GM19238 (cell line): ENCODE data around the gene PSTK.
A peak's percentile ranks its signal among the peaks of the same experiment; 100 is the strongest.

Source experiments
- DNase-seq: peaks from one replicate; pipeline ENCODE4 v3.0.0; 2011; ENCODE audit warnings: low spot score; ENCODE audit not compliant: insufficient read length

PSTK gene

DNA sequence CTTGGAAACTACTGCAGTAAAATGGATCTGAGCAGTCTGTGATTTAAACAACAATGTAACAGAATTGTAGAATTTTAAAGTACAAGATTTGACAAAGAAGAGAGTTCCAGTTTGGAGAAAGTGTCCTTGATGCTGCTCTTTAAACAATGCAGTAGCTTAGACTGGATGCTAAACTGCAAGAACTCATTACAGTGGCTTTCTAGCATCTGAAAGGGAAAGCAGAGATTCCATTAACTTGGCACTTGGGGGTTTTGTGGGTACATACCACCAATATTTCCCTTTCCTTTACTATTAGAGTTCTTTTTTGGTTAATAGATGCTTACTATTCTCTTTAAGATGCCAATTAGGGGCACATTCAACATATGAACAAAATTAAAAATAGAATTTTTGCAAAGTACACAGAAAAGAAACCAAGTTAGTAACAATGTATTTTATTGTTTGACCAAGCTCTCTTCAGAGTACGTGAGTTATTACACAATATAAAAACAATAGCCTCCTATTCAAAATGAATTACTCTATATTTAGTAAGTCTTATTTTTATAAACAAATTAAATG, 11.9 kb downstream of the PSTK start:
- DNase-seq, result no peak

DNA sequence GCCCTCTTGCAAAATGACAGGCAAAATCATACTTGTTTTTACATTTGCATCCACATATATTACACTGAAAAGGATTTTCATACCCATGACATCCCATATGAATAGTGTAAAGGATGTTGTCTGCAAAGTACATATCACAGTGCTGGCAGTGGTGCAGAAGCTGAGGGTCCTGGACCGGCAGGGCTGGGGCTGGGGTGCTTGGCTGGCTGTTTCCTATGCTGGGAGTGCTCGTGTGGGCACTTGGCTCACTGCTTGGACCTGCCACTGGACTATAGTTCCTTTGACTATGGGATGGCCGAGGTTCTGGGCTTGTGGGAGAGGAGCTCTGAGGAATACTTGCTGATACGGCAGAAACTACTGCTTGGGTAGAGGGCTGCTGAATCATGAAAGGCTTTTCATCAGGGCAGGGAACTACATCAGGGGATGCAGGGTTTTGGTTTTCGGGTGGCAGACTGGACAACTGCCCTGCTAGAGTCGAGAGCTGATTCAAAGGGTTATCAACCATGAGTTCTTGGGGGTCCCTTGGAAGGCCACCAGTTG, 13.7 kb downstream of the PSTK start:
- no peak for DNase-seq

DNA sequence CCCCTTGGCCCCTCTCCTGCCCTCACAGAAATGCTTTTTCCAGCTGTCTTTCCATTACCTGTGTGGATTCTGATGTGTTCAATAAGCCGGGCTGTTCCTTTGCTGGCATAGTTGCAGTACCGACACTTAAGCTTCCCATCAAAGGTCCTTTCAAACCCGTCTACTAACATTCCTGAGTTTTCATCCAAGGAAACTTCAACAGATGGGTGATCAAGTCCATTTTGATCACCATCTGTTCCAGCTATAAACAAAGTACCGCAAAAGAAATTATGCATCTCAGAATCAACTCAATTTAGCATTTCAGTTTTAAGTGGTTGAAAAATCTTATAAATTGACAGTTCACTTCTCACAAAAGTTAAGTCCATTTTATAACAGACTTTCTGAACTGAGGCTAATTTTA, 15.7 kb downstream of the PSTK start:
- DNase-seq, result no peak

DNA sequence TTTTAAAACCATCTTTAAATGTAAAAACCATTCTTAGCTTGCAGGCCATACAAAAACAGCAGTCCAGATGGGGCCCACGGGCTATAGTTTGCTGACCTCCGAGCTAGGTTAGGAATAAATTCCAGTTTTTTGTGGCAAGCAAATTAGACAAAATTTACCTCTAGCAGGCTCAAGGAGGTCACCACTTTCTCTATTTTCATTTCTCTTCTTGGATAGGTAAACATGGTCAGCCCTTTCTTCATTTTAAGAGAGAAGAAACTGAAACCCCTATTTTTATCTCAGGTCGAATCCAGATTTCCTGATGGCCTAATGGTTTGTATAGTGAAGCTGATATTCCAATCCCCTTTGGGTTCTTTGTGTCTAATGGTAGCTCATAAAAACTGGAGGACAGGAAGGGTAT, 17.7 kb downstream of the PSTK start:
- no peak for DNase-seq

DNA sequence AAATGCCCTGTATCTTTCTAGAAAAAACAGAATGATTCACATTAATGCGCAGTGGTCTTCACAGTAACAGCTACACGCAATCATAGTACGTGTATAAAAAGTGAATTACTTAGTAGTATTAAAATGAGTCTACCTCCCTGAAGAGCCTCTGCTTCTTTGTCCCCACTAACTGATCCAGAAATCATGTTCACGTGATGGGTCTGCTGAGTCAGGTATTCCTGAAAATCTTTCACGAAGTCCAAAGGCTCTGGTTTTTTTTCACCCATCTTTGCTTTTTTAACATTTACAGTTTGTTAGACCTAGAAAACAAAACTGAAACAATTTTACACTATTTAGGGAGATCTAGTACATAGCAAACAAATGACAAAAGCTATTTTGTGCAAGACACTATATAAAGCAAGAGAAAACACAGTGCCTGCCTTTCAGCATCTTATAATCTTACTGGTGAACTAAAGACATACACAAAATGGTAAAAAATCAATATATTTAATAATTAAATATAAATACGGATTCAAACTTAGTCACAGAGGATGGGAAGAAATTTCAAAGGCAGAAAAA, 18.2 kb downstream of the PSTK start:
- DNase-seq, result no peak

DNA sequence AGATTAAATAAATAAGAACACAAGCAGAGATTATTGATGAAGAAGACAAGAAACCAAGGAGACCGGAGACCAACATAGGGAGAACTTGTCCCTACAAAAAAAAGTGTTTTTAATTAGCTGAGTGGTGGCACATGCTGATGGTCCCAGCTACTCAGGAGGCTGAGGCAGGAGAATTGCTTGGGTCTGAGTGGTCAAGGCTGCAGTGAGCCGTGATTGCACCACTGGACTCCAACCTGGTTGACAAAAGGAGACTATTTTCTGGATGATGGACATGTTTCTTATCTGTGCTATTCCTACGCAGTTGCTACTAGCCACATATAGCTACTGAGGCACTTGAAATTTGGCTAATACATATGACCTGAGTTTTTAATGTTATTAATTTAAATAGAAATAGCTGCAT, 18.7 kb downstream of the PSTK start:
- no peak for DNase-seq

DNA sequence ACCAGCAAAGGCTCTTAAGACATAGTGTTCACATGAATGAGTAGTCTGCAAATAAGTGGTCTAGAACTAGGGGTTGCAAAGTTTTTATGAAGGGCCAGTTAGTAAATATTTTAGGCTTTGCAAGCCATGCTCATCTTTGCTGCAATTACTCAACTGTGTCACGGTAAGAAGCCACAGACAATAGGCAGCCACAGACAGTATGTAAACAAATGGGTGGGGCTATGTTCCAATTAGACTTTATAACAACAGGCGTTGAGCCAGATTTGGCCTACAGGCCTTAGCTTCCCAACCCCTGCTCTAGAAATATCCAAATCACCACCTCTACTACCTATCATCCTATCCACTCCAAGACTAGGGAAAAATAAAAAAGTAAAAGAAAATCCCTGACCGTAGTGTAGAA, 19.1 kb downstream of the PSTK start:
- DNase-seq, result no peak

DNA sequence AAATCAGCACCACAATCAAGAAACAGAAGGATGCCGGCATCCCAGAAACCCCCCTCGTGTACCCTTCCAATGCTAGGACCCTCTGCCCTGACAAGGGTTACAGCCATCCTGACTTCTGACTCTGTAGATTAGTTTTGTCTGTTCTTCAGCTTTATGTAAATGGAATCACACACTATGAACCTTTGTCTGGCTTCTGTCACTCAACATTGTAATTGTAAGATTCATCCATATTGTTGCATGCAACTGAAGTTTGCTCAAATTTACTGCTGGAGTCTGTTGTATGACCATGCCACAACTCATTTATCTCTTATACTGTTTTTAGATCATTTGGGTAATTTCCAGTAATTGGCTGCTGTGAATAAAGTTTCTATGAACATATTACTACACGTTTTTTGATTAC, 20.0 kb downstream of the PSTK start:
- no peak for DNase-seq

DNA sequence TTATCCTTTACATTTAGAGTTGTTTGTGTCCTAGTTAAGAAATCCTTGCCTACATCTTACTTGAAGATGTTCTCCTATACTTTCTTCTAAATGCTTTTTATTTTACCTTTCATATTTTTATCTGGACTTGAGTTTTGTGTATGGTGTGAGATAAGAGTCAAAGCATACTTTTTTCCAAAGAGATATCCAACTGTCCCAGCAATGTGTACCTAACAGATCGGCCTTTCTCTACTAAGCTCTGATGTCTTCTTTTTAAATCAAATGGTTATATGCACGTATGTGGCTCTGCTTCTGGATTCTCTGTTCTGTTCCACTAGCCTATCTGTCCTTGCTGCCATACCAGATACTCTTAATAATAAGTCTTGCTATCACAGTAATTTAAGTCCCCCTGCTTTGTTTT, 21.2 kb downstream of the PSTK start:
- no peak for DNase-seq

DNA sequence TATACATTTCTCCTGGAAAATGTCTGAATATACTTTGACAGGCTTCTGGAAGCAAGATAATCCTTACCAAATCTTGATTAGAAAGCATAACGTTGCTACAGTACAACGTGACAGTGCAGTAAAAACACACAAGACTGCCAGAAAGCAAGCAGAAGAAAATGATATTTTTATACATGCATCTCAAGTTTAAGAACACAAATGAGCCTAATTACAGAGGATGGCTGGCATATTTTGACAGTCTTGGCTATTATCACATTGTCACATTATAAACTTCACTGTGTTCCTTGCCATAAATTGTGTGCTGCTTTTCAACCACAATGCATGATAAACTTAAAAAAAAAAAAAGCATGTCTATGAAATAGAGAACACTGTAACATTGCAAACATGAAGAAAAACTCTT, 24.1 kb downstream of the PSTK start:
- no peak for DNase-seq

DNA sequence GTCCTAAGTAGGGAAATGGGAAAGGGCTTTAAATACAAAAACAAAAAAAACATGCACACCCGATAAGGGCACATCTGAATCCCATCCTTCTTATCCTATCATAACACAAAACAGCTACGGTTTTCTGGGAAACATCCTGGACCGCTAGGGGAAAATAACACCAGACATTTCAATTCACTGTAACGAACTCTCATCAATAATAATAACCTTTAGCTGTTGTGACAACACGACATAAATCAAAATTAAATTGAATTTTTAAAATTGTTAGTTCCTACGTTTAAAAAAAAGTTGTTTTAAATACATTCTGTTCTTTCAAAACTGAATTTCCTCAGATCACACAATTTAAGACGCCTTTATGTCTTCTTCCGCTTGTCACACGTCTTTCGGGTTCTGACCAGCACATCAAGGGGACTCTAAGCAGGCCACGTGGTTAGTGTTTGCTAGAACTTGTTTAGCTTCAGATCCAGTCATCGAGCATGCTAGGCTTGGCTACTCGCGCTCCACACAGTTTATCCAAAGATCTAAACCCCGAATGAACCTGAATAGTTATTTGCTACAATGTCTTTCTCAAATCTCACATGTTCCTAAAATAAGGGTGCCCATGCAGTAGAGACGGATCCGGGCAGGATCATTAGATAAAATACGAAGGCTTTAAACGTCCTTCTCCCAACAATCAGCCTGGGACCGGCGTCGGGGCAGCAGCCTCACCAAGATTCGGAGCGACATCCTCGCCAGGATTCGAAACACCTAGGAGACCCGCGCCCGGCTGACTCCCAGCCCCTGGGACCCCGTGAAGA, 27.6 kb downstream of the PSTK start:
- peak; percentile 30 for DNase-seq

DNA sequence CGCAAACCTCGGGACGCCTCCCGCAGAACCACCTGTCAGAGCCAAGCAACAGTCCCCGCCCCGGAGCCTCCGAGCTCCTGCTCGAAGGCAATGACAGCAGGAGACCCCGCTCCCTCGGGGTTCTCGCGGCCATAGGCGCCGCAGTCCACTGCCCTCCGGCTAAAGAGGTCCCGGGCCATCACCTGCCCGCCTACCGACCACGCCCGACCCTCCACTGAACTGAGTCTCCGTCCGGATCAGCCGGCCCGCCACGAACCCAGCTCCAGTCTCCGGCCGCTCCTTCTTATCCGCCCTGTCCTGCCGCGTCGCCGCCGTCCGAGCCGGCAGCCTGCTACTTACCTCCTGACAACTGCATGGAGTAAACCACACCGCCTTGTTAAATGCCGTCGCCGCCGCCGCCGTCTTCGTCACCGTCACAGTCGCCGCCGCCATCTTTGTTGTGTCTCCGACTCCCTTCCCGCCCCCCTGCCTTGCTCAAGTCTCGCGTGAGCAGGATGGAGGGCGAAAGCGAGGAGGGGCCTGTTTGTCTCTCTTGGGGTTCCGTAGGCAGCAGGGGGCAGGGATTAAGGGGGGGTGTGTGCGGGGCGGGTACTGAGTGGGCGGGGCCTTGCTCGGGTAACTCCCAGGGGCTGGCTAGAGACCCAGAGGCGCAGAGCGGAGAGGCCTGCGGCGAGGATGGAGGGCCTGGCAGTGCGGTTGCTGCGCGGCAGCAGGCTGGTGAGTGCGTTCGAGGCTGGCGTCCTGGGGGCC, 28.3 kb downstream of the PSTK start, which contains the start of the genes ACADSB and IKZF5:
Gene ACADSB, plus strand, starts transcription at position 652 of the 750 bp plus-strand sequence. Its CDS starts 24 bp downstream, at position 676.
Gene IKZF5, minus strand, starts transcription at position 441 of the 750 bp plus-strand sequence. CDS start 10,170 bp downstream, outside the sequence.
- peak; percentile 97 for DNase-seq

DNA sequence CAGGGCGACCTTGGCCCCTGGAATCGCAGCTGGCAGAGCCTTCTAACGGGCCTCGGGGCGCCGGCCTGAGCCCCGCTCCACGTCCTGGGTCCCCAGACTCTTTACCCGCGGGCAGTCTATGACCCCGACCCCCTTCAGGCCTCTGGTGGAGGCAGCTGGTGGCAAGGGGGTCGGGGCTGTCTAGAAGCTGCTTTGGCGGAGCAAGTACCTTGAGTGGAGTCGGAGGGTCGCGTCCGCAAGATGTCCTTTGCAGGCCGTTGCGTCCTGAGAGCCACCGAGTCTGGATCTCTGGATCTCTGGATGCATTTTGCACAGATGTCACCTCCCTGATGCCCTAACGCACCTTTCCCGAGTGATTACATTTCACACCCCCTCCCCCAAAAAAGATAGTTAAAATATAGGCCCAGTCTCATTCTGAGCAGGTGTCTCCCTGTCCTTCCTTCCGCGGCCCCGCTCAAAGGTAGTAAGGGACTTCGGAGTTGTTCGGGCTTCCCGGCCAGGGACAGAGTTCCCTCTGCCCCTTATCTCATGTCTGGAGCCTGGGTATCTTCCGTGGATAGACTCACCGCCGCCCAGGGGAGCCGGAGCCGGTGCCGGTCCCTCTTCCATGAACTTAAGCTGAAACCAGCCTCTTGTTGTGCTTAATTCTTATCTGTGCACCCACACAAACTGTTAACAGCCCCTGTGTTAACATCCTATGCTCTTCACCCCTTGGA, 29.1 kb downstream of the PSTK start:
- DNase-seq, result peak; percentile 17

DNA sequence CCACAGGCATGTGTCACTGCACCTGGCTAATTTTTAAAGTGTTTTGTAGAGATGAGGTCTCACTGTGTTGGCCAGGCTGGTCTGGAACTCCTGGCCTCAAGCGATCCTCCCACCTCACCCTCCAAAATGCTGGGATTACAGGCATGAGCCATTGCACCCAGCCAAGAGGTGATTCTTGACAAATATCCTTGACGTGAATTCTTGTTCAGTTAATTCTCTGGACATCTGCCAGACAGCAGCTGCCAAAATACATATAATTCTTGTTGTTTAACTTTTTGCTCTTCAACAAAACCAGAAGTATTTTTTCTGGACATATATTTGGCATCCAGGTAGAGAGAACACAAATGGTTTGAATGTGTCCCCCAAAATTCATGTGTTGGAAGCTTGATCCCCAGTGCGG, 31.8 kb downstream of the PSTK start:
- no peak for DNase-seq

DNA sequence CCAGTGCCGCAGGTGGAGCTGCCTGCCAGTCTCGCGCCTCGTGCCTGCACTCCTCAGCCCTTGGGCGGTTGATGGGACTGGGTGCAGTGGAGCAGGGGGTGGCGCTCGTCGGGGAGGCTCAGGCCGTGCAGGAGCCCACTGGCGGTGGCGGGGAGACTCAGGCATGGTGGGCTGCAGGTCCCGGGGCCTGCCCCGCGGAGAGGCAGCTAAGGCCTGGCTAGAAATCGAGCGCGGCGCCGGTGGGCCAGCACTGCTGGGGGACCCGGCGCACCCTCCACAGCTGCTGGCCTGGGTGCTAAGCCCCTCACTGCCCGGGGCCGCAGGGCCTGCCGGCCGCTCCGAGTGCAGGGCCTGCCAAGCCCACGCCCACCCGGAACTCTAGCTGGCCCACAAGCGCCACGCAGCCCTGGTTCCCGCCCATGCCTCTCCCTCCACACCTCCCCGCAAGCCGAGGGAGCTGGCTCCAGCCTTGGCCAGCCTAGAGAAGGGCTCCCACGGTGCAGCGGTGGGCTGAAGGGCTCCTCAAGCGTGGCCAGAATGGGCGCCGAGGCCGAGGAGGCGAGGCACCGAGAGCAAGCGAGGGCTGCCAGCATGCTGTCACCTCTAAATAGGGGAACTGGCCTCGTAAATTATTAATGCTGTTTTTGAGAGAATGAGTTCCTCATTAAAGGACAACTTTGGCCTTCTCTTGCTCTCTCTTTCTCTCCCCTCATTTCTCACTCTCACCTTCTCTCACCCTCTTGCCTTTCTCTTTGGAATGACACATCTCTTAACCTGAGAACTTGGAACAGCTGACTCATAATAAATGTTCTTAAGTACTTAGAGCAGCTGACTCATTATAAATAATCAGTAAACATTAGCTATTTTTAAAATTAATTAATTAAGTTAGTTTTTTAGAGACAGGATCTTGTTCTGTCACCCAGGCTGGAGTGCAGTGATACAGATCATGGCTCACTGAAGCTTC, 33.5 kb downstream of the PSTK start:
- no peak for DNase-seq

DNA sequence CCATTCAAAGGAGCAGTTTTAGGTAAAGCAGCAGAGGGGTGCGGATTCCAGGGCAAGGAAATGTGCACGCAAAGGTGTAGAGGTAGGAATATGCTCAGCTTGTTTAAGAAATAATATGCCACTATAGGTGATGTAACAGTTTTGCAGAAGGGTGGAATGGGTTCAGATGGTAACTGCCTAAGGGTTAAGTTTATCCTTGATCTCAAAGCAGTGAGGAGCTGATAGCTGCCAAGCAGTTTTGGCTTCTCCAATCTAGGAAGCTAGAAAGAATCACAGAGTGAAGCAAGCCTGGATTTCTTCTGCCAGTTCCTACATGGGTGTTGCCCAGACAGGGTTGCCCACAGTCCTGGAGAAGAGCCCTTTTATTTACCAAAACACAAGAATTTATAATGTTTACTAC, 34.6 kb downstream of the PSTK start:
- DNase-seq, result no peak

DNA sequence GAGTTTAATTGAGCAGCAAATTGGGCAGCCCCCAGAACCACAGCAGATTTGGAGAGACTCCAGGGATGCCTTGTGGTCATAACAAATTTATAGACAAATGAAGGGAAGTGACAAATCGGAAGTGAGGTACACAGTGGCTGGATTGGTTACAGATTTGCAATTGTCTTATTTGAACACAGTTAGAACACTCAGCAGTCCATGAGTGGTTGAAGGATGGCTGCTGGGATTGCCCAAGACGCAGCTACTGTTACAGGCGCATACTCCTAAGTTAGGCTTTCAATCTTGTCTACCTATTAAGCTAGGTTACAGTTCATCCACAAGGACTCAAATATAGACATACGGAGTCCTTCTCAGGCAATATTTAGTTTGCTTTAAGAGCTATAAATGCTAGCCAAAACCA, 36.0 kb downstream of the PSTK start:
- no peak for DNase-seq

DNA sequence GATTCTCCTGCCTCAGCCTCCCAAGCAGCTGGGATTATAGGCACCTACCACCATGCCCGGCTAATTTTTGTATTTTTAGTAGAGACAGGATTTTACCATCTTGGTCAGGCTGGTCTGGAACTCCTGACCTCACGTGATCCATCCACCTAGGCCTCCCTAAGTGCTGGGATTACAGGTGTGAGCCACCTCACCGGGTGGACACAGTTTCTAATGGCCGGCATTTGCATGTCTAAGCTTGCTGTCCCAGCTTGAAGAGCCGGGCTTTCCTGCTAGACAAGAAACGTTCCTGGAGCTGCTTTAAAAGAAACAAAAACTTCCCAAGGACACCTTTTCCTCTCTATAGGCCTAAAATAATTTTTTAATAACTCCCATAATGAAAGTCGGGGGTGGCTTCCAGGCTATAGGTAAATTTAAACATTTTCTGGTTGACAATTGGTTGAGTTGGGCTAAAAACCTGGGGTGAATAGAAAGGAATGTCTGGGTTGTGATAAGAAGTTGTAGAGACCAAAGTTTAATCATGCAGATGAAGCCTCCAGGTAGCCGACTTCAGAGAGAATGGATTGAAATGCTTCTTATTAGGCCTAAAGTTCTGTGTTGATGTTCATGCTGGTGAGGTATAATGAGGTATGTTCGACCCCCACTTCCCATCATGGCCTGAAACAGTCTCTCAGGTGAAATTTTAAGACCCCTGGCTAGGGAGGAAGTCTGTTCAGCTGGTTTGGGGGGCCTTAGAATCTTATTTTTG, 37.4 kb downstream of the PSTK start:
- no peak for DNase-seq

DNA sequence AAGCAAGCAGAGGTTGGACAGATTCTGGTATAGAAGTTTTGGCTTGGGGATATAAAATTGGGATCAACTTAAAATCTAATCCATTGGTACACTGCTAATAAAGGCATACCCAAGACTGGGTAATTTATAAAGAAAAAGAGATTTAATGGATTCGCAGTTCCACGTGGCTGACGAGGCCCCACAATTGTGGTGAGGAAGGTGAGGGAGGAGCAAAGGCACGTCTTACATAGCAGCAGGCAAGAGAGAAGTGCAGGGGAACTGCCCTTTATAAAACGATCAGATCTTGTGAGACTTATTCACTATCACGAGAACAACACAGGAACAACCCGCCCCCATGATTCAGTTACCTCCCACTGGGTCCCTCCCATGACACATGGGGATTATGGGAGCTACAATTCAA, 38.3 kb downstream of the PSTK start:
- no peak for DNase-seq
